ENCODE results near the gene ARSI.

ARSI gene

GRCh38 chr5:150306775-150307174, 4.1 kb upstream of the ARSI start (continued):
- TF ChIP-seq ZNF664 (tag by site-specific recombination; IDR thresholded peaks at IDR 0.05) (no peak), ZNF114 (tag by site-specific recombination; IDR thresholded peaks at IDR 0.05) (no peak), ZNF701 (tag by site-specific recombination; IDR thresholded peaks at IDR 0.05) (no peak), ZBTB1 (tag by site-specific recombination; IDR thresholded peaks at IDR 0.05) (no peak), ZNF785 (tag by site-specific recombination; IDR thresholded peaks at IDR 0.05) (no peak), ZBTB44 (tag by site-specific recombination; IDR thresholded peaks at IDR 0.05) (no peak), KLF8 (tag by site-specific recombination; IDR thresholded peaks at IDR 0.05) (no peak), HOXA7 (CRISPR knock-in tag; IDR thresholded peaks at IDR 0.05; ENCODE audit: borderline replicate concordance) (no peak), REST (tag by site-specific recombination; IDR thresholded peaks at IDR 0.05) (no peak), EGR2 (tag by site-specific recombination; IDR thresholded peaks at IDR 0.05; ENCODE audit: low read depth) (no peak), ZNF394 (tag by site-specific recombination; IDR thresholded peaks at IDR 0.05; ENCODE audit: borderline replicate concordance) (no peak), ZNF677 (tag by site-specific recombination; IDR thresholded peaks at IDR 0.05) (no peak), ZNF791 (tag by site-specific recombination; IDR thresholded peaks at IDR 0.05) (no peak), ZNF837 (tag by site-specific recombination; IDR thresholded peaks at IDR 0.05) (no peak)
- TF ChIP-seq, protein P1, sequence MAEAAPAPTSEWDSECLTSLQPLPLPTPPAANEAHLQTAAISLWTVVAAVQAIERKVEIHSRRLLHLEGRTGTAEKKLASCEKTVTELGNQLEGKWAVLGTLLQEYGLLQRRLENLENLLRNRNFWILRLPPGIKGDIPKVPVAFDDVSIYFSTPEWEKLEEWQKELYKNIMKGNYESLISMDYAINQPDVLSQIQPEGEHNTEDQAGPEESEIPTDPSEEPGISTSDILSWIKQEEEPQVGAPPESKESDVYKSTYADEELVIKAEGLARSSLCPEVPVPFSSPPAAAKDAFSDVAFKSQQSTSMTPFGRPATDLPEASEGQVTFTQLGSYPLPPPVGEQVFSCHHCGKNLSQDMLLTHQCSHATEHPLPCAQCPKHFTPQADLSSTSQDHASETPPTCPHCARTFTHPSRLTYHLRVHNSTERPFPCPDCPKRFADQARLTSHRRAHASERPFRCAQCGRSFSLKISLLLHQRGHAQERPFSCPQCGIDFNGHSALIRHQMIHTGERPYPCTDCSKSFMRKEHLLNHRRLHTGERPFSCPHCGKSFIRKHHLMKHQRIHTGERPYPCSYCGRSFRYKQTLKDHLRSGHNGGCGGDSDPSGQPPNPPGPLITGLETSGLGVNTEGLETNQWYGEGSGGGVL (tag by site-specific recombination; IDR thresholded peaks at IDR 0.05): no peak

- ChIA-PET POLR2A (interaction anchor here (0.6 kb wide), 1 partner anchor 395 kb away, joined by 3 read pairs; the partner anchor contains the start of gene RBM22), CTCF (interaction anchor here (0.6 to 0.9 kb wide), 2 partner anchors 12 to 45 kb away, joined by 3 read pairs; no protein-coding TSS in a partner anchor)
- H3K36me3 ChIP-seq (ENCODE audit: control insufficient read depth in 2 of 2, insufficient read depth in 1 of 2, low read length in 2 of 2): no peaks in the 10 kb centered on the region
- H3K4me1 ChIP-seq (ENCODE audit: control insufficient read depth, insufficient read depth, low read length): peaks cover 10% of the 10 kb centered on the region; the same call in 1 of the 2 replicates
- no peak overlapping the region for H3K4me3 ChIP-seq (ENCODE audit: low read depth, low read length)
- TF ChIP-seq SCRT2 (tag by site-specific recombination; IDR thresholded peaks at IDR 0.05) (no peak), ZNF580 (tag by site-specific recombination; IDR thresholded peaks at IDR 0.05) (no peak), SP3 (tag by site-specific recombination; IDR thresholded peaks at IDR 0.05) (no peak), ZNF280C (tag by site-specific recombination; IDR thresholded peaks at IDR 0.05) (no peak), ZNF24 (tag by site-specific recombination; IDR thresholded peaks at IDR 0.05) (no peak), TRIM28 (IDR thresholded peaks at IDR 0.05; ENCODE audit: borderline replicate concordance, low read length) (no peak)
- H3K9me3 ChIP-seq (ENCODE audit: control insufficient read depth, insufficient read depth, low read depth, low read length): no peaks in the 10 kb centered on the region
- no peak overlapping the region for H3K27ac ChIP-seq (ENCODE audit: extremely low read depth, low read depth, low read length)
Measured at GRCh38 chr5:150305557-150305956, 2.9 kb upstream of the ARSI start.

All from HEK293 (cell line).